H1 (cell line): ENCODE results near the gene DNAAF8. TPM values are rescaled to one million over a fixed set of nuclear protein-coding genes. Genes with fewer than 3 reads are reported as not detected.

Source experiments
- CHD1 ChIP-seq: IDR thresholded peaks from 2 replicates; pipeline ENCODE4 v1.6.1; 2012; ENCODE audit warnings: low read depth, low read length, improper control_type of control experiment
- EGR1 ChIP-seq: IDR thresholded peaks from 2 replicates; pipeline ENCODE4 v1.6.1; 2011; ENCODE audit warnings: low read depth, low read length, borderline replicate concordance
- GTF2F1 ChIP-seq: IDR thresholded peaks from 2 replicates; pipeline ENCODE4 v1.6.1; 2012; ENCODE audit warnings: low read depth, low read length, improper control_type of control experiment, borderline replicate concordance
- HDAC2 ChIP-seq, 2 experiments: fragments of 300-600 bp in 1 of 2; sonication (generic) in 1 of 2; IDR thresholded peaks; 2 replicates each; pipeline ENCODE4 v1.6.1; 2011 to 2012; ENCODE audit warnings: low read depth in 2 of 2, low read length in 2 of 2, mild to moderate bottlenecking in 2 of 2, moderate library complexity in 2 of 2, borderline replicate concordance in 1 of 2, inconsistent platforms in 1 of 2
- JUND ChIP-seq: IDR thresholded peaks from 2 replicates; pipeline ENCODE4 v1.6.1; 2011; ENCODE audit warnings: mild to moderate bottlenecking, improper control_type of control experiment, low read length
- RXRA ChIP-seq: IDR thresholded peaks from 2 replicates; pipeline ENCODE4 v1.6.1; 2011; ENCODE audit warnings: low read depth, mild to moderate bottlenecking, low read length, moderate library complexity; ENCODE audit not compliant: insufficient read depth
- SP1 ChIP-seq: IDR thresholded peaks from 2 replicates; pipeline ENCODE4 v1.6.1; 2011; ENCODE audit warnings: low read depth, low read length
- TAF7 ChIP-seq: optimal IDR thresholded peaks from 2 replicates; pipeline ENCODE3; 2011; ENCODE audit warnings: low read depth, mild to moderate bottlenecking, inconsistent platforms, low read length, moderate library complexity, borderline replicate concordance
- TCF12 ChIP-seq: IDR thresholded peaks from 2 replicates; pipeline ENCODE4 v1.6.1; 2011; ENCODE audit warnings: low read depth, mild to moderate bottlenecking, low read length
- ZNF274 ChIP-seq: IDR thresholded peaks from 2 replicates; pipeline ENCODE4 v1.7.0; 2012; ENCODE audit warnings: low read length, borderline replicate concordance; ENCODE audit errors: extremely low read depth
- polyA plus RNA-seq, 7 experiments: library from polyadenylated mRNA; depleted of rRNA in 3 of 7; stranded (reverse) in 5 of 7; unstranded in 2 of 7; fragments of >200 nt in 5 of 7; fragments of 200-250 nt in 2 of 7; gene quantifications; 1 replicate in 5 of 7; 2 replicates in 1 of 7; 4 replicates in 1 of 7; pipeline versions ENCODE4 v1.2.1 to v1.2.3, GENCODE V29; 2011 to 2013; ENCODE audit warnings: missing spikeins in 2 of 7, mixed read lengths in 2 of 7
- total RNA-seq: library from RNA; stranded (reverse); fragmentation: NEBNext Ultra II Directional; extraction: Animal tissue kit (Norgen Biotek cat#: 25700); gene quantifications from 2 replicates; pipeline ENCODE4 v1.2.1, GENCODE V29; 2021
- TF ChIP-seq, protein P1 (sequence below): fragments of 300-600 bp; sonication (generic); IDR thresholded peaks from 2 replicates; pipeline ENCODE4 v1.7.1; 2012; ENCODE audit warnings: low read length, moderate library complexity, mild to moderate bottlenecking, inconsistent platforms; ENCODE audit not compliant: insufficient replicate concordance

The DNAAF8 gene
- total and polyA plus RNA-seq, 2 of the 8 experiments (the other 6 are each of a cell fraction or from before 2014, with no cell fraction given) = 0.39 TPM; not detected in 1

DNA sequence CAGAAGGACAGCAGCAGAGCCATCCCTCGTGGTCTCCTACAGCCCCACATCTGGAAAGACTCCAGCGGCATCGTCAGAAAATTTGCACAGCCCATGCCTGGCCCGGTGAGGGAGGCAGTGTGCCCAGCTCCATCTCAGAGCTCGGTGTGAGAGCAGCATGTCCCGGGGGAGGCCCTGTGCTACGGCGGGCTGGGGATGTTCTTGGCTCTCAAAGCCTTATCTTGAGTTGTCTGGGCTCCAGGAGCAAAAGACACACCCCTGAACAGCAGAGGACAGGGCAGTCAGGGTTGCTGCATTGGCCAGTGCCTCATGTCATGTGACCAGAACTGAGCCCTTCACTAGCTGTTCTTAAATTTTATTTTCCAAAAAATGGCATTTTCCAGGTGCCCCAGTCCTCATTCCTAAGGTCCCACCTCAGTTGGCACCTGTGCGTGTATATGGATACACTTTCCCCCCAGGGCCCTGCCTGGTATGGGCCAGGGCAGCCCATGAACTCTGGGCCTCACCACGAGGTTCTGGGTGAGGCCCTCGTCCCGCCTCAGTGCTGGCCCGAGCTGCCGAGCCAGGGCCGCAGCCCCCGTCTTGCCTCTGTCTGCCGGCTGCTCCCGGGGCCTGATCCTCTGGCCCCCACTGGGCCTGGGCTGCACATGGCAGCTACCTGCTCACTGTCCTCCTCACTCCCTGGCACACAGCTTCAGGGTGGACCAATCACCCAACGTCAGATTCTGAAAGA, 38.0 kb upstream of the DNAAF8 start (continued):
- TF ChIP-seq, protein P1, sequence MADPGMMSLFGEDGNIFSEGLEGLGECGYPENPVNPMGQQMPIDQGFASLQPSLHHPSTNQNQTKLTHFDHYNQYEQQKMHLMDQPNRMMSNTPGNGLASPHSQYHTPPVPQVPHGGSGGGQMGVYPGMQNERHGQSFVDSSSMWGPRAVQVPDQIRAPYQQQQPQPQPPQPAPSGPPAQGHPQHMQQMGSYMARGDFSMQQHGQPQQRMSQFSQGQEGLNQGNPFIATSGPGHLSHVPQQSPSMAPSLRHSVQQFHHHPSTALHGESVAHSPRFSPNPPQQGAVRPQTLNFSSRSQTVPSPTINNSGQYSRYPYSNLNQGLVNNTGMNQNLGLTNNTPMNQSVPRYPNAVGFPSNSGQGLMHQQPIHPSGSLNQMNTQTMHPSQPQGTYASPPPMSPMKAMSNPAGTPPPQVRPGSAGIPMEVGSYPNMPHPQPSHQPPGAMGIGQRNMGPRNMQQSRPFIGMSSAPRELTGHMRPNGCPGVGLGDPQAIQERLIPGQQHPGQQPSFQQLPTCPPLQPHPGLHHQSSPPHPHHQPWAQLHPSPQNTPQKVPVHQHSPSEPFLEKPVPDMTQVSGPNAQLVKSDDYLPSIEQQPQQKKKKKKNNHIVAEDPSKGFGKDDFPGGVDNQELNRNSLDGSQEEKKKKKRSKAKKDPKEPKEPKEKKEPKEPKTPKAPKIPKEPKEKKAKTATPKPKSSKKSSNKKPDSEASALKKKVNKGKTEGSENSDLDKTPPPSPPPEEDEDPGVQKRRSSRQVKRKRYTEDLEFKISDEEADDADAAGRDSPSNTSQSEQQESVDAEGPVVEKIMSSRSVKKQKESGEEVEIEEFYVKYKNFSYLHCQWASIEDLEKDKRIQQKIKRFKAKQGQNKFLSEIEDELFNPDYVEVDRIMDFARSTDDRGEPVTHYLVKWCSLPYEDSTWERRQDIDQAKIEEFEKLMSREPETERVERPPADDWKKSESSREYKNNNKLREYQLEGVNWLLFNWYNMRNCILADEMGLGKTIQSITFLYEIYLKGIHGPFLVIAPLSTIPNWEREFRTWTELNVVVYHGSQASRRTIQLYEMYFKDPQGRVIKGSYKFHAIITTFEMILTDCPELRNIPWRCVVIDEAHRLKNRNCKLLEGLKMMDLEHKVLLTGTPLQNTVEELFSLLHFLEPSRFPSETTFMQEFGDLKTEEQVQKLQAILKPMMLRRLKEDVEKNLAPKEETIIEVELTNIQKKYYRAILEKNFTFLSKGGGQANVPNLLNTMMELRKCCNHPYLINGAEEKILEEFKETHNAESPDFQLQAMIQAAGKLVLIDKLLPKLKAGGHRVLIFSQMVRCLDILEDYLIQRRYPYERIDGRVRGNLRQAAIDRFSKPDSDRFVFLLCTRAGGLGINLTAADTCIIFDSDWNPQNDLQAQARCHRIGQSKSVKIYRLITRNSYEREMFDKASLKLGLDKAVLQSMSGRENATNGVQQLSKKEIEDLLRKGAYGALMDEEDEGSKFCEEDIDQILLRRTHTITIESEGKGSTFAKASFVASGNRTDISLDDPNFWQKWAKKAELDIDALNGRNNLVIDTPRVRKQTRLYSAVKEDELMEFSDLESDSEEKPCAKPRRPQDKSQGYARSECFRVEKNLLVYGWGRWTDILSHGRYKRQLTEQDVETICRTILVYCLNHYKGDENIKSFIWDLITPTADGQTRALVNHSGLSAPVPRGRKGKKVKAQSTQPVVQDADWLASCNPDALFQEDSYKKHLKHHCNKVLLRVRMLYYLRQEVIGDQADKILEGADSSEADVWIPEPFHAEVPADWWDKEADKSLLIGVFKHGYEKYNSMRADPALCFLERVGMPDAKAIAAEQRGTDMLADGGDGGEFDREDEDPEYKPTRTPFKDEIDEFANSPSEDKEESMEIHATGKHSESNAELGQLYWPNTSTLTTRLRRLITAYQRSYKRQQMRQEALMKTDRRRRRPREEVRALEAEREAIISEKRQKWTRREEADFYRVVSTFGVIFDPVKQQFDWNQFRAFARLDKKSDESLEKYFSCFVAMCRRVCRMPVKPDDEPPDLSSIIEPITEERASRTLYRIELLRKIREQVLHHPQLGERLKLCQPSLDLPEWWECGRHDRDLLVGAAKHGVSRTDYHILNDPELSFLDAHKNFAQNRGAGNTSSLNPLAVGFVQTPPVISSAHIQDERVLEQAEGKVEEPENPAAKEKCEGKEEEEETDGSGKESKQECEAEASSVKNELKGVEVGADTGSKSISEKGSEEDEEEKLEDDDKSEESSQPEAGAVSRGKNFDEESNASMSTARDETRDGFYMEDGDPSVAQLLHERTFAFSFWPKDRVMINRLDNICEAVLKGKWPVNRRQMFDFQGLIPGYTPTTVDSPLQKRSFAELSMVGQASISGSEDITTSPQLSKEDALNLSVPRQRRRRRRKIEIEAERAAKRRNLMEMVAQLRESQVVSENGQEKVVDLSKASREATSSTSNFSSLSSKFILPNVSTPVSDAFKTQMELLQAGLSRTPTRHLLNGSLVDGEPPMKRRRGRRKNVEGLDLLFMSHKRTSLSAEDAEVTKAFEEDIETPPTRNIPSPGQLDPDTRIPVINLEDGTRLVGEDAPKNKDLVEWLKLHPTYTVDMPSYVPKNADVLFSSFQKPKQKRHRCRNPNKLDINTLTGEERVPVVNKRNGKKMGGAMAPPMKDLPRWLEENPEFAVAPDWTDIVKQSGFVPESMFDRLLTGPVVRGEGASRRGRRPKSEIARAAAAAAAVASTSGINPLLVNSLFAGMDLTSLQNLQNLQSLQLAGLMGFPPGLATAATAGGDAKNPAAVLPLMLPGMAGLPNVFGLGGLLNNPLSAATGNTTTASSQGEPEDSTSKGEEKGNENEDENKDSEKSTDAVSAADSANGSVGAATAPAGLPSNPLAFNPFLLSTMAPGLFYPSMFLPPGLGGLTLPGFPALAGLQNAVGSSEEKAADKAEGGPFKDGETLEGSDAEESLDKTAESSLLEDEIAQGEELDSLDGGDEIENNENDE = no peak
- no peak for TF ChIP-seq GTF2F1
- TF ChIP-seq ZNF274 = no peak
- no peak for TF ChIP-seq TCF12
- no peak for TF ChIP-seq HDAC2 (IDR thresholded peaks at IDR 0.05; ENCODE audit: borderline replicate concordance in 1 of 2, low read depth in 2 of 2, low read length in 2 of 2)
- no peak for TF ChIP-seq JUND
- no peak for TF ChIP-seq RXRA
- no peak for TF ChIP-seq CHD1
- TF ChIP-seq SP1 = no peak
- TF ChIP-seq TAF7 = no peak
- no peak for TF ChIP-seq EGR1
